NOMO-1 treated with dmso at 0.1 percent for 144 hours (cell line): Measurements from ENCODE around the gene RASSF5.

Experiments
- DNase-seq: peaks from one replicate; lab custom pipeline; 2025; ENCODE audit not compliant: unreplicated experiment; lab: John Stamatoyannopoulos, UW

Gene RASSF5

DNA sequence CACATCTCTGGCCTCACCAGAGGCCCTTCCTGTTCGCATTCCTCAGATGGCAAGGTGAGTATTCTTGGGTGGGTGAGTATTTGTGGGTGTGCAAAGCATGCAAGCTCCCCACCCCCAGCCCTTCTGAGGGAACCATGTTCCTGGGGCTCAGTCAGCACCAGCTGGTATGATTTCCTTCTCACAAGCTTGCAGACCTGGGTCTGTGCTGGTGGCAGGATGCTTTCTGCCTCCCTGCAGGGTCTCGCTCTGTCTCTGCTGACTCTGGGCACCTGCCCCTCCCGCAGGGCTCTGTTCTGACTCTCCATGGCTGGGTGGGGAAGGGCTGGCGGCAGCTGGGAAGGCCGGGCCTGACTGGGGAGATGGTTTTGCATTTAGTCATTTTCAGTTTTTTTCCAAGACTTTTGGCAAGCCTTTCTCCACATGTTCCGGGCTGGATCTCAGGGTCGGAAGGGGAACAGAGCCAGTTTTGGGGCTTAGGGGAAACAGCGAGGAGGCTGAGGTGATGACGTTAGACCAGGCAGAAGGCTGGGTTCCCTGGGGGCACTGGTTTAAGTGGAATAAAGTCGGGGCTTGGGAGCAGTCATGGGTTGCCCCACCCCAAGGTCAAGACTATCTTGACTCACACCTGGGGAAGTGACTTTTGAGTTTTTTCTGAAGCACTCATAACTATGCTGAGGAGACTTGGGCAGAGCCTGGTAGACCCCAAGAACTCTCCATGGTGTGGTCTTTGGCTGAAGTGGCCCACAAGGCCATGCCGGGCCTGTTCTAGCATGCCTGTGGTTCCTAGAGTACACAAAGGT, 6.2 kb downstream of the RASSF5 start:
- no peak for DNase-seq

DNA sequence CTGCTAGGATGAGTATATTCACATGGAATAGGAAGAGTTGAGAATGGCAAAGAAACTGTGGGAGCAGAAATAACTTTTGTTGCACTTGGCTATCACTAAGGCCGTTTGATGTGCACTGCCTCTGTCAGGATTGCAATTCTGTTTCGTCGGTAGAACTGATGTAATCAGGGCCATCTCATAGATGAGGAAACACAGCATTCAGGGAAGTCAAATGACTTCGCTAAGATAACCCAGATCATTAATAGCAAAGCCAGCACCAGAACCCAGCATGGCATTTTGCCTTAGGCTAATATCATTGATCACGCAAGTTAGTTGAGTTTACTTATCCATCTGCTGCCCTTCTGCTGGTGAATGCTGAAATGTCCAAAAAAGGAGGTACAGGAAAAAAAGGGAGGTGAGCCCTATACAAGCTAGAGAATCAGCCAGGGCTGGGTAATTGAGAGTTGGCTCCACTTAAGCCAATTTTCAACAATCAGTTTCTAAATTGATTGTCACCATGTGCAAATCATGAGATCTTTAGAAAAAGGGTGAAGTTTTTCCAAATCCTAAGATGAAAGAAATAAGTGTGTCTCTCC, 7.6 kb downstream of the RASSF5 start:
- DNase-seq, result no peak

DNA sequence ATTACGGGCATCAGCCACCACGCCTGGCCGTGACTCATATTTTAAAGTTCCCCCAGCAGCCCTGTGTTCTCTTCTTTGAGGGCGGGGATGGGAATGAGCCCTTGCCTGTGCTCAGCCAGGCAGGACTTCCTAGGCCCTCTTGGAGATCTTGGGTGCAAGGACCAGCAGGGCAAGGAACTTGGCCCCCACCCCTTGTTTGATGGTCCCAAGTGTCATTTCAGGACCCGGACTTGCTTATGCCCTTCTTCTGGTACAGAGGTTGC, 9.3 kb downstream of the RASSF5 start:
- DNase-seq, result no peak

DNA sequence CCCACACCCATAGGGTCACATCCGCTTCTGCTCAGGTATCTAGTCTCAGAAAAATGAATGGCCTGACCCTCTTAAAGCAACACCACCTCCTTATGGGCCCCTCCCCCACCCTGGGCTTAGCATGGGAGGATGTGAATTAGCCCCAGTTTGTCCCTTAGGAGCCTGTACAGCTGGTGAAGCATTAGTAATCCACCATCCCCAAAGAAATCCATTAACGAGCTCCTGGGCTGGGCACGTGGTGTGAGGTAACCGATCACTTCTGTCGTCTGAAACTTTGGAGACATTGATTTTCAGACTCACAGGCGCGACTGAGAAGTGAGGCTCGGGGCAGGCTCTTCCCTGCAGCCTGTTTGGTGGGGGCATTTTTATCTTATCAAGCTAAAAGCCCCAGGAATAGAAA, 10.5 kb downstream of the RASSF5 start:
- no peak for DNase-seq

DNA sequence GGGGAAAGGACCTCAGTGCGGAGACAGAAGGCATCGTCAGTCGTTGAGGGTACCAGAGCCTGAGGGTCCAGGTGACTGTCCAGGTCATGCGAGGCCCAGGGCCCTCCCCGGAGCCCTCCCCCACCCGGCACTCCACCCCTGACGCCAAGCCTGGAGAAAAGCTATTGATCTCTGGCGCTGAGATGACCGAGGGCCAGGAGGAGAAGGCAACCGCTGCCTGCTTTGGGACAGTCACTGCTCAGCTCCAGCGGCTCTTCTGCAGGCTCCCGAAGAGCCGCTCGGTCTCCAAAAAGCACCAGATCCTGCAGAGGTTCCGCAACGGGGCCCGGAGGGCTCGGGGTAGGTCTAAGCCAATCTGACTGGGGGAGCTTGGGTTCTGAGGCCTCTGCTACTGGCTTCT, 10.9 kb downstream of the RASSF5 start:
- no peak for DNase-seq

DNA sequence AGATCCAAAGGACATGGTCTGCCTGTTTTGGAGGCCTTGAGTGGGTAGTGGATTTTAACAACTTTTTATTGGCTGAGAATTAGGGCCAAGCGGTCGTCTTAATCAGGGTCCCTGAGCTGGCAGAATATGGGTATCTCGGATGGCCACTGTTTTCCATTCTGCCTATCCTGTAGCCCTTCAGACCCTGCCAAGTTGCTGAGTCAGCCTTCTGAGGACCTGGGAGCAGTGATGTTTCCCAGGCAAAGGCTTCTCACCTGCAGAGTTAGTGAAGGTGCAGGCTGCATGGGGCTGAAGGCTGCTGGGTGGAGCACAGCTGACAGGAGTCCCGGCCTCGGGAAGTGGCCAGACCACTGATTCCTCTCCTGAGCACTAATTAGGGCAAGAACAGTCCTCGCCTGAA, 11.4 kb downstream of the RASSF5 start:
- DNase-seq, result no peak

DNA sequence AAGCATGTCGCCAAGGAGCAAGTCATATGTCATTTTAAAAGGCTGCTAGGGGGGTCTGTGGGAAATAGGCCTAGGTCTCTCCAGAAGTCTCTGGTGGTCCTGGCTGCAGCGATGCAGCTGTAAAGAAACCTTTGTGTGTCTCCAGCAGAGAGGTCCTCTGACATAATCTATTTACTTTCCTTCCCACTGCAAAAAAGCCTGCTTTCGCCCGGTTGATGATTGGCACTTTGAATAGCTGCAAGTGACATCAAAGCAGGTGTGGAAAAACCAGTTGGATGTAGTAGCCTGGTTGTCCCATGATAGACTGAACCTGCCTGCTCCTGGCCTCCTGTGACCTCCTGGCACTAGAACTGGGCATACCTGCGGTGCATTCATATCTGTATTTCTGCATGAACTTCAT, 13.8 kb downstream of the RASSF5 start:
- DNase-seq, result no peak

DNA sequence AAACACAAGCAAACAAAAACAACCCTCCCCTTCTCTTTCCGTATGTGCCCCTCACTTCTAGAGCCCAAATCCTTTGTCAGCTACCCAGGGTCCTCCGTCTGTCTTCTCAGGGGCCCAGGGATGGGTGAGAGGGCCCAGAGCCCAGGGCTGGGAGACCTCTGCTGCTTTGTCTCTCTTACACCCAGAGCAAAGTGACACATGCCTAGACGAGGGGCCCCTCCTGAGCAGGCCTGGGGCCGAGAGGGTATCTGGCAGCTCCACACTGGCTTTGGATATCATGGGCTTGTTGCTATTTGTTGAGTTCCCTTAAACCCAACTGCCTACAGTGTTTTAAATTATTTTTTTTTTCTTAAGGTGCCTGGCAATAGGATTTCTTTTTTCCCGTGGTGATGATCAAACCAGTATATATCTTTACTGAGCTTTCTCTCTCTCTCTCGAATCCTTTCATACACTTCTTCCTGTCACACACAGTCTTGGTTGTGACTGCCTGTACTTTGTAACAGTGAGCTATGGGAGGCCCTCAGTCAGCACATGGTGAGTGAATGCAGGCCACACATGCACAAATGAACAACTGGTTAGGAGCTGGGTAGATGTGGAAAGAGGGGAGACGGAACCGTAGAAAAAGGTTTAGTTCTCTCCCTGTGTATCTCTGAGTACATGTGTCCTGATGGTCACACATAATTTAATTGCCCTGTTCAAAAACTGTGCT, 14.5 kb downstream of the RASSF5 start:
- DNase-seq, result no peak

DNA sequence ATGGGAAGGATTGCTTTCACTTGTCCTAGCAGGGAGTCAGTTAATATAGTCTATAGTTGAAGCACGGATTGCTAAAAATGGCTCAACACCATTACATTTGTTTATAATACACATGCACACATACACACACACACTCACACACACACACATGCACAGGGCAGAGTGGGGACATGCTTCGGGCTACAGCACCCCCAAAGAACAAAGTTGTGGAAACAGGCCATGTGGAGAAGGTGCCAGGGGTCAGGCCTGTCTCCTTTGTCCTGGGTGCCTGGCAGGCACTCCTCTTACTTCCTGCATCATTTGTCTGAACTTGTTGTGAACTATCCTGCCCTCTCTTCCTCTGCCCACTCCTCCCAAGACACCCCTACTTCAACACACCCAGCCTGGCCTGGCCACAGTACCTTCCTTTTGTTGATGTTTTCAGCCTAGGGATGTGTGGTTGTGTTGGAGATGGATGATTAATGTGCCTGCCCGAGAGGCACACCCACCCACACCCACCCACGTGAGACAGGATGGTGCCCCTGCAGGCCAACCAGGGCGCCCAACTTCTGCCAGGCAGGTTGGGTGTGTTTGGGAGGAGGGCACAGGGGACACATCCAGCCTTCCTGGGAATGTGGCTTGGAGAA, 17.5 kb downstream of the RASSF5 start:
- no peak for DNase-seq

DNA sequence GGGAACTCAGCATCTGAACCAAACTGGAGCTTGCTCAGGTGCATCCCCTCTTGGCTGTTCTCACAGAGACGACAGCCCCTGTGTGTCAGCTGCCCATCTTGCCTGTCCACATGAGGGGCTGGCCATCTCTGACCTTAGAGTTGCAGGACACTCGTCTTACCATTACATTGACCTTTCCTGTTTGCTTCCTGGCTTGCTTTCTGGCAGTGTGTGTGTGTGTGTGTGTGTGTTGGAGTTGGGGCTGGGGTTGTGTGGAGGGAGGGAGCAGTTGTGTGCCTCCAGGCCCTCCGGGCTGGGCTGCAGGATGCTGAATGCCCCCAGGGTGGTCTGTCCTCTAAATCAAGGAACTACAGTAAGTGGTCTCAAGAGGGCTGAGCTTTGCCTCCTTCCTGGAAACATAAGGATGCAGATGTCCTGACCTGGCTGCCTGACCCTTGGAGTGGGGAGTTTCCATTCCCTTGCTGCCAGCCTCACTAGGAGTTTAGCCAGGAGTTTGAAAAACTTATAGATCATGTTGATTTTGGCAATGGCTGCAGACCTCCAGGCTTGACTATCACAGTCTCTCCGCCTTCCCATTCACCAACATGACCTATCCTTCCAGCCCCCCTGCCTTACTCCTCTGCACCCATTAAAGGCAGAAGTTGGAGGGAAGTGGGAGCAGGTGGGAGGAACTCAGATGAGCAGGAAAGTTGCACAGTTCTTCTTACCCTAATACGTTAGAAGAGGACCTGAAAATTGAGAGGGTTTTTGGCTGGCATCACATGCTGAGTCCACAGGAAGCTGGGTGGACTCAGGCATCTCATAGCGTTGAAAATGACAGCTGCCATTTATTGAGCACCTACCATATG, 19.0 kb downstream of the RASSF5 start:
- no peak for DNase-seq

DNA sequence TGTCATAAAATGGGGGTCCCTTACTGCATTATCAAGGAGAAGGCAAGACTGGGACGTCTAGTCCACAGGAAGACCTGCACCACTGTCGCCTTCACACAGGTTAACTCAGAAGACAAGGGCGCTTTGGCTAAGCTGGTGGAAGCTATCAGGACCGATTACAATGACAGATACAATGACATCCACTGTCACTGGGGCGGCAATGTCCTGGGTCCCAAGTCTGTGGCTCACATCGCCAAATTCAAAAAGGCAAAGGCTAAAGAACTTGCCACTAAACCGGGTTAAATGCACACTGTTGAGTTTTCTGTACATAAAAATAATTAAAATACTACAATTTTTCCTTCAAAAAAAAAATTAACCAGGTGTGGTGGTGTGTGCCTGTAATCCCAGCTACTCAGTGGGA, 22.1 kb downstream of the RASSF5 start:
- no peak for DNase-seq

DNA sequence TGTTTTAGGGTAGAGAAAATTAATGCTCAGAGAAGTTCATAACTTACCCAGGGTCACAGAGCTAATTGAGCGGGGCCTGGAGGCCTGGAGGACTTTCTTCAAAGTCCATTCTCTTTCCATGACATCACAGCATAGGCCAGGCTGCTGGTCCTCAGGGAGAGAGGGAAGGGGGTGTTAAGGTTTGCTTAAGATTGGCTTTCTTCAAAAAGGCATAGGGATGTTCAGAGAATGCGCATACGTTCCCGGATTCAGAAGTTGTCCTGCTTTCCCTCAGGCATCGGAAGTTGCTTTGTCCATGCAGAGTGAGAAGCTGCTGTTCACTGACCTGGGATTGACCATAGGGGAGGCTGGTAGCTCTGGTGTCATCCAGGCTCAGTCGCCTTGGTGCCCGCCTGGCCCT, 25.0 kb downstream of the RASSF5 start:
- no peak for DNase-seq

DNA sequence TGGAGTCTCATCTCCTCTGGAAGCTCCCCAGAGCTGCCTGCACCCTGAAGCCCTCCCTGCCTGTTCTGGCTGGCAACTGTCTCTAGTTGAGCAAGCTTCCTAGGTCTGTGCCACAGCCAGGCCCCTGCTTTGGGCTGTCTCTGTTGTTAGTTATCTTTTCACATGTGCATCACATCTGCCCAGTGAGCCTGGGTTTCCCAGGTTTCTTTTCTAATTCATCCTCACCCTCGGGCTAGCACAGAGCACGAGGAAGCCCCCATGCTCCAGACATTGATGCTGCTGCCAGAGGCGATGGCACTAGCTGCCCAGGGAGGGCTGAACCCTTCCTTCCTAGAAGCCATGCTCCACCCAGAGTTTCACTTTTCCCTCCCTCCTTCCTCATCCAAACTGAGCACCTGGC, 27.2 kb downstream of the RASSF5 start:
- DNase-seq, result no peak

DNA sequence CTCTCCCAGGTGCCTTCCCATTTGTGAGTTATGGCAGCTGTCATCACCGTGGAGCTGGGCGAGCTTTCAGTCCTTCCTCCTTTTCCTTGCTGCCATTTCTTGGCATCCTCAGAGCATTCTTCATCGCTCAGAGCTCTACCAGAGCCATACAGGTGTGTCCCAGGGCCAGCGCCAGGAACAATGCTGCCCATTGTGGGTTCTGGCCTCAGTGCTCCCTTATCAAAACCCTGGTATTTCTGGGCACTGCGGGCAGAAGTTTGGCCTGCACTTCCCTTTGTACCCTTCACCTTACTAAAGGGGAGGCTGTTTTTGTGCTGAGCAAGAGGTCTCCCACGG, 28.5 kb downstream of the RASSF5 start:
- no peak for DNase-seq

DNA sequence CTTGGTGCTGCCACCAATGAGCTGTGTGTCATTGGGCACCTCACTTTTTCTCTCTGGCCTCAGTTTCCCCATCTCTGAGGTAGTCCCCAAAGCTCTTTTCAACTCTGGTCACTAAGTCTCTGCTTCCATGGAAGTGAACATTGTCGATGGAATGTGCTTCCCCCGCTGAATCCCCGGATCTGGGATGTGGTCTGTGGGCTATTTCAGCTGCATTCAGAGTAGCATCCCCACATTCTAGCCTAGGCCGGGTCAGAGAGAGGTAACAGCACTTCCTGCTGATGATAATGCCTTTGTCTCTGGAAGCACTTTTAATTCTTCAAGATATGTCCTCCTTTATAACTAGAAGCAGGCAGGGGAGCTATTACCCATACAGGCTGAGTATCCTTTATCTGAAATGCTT, 29.8 kb downstream of the RASSF5 start:
- no peak for DNase-seq

DNA sequence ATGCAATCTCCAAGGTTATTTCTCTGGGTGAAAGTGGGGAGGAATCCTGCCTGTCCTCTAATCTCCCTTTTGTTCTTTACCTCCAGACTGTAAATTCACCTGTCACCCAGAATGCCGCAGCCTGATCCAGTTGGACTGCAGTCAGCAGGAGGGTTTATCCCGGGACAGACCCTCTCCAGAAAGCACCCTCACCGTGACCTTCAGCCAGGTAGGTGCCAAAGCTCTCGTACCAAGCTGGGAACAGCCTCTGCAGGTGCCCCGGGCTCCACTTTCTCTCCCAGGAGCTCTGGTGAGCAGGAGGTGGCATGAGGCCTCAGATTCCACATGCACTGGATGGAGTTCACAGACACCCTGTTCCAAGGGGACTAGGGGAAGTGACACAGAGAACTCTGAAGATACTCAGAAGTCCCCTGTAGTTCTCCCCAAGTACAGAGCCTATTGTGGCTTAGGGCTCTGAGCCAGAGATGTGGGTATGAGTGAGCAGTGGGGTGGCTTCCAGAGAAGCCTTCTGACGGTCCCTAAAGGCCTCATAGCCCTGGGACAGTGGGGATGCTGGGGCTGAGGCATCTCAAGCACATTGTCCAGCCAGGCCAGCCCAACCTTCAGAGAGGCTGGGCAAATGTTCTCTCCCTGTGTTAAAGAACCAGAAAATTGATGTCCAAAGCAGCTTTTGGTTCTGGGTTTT, 30.9 kb downstream of the RASSF5 start:
- no peak for DNase-seq

DNA sequence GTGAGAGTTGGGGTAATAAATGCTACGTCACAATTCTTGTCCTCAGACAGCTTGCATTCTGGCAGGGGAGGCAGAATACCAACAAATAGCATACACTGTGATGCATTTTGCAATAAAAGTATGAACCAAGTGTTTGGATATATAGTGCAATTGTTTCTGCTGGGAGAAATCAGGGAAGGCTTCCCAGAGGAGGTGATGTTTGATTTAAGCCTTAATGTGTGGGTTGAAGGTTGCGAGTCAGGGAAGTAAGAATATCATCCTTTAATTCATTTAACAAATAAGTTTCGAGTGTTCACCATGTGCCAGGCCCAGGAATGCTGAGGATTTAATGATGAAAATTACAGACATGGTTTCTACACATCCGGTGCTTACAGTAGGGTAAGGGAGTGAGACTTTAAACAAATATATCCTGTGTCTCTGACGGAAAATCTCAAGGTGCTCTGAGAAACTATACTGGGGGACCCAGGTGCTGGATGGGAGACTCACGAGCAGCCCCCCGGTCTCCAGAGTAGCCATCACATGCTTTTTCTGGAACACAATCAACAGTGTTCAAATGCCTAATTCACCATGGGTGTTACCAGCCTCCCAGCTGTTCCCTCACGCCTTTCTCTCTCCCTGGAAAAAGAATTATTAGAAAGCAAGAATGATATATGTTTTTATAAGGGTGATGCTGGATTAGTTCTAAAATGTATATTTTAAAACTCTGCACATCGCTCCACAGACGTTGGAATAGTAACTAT, 31.7 kb downstream of the RASSF5 start:
- no peak for DNase-seq

DNA sequence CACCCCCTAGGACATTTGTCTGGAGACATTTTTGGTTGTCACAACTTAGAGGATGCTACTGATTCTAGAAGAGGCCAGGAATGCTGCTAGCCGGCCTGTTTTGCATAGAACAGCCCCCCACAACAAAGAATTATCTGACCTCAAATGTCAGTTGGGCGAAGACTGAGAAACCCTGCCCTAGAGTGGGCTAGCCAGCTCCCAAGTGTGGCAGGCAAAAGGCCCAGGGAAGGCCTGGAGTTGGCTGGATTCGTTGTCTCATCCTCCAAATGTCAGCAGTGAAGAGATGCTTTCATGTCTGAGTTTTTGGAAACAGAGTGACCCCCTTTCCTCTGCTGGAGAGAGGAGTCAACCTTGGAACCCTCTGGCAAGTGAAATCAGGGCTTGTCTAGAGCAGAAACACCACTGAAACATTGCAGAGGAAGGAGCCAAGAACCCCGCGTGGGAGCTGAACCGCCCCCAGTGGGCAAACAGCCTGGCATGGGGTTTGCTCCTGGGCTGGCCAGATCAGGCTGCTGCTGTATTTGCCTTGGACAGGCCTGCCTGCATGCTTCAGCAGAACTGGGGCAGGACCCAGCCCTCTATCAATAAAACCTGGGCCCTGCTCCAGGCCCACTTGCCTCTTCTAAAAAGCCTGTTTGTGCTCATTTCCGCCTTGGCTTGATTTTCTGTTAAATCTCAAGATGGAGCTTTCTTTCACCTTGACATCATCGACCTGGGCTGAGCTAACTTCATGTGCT, 32.9 kb downstream of the RASSF5 start:
- no peak for DNase-seq

DNA sequence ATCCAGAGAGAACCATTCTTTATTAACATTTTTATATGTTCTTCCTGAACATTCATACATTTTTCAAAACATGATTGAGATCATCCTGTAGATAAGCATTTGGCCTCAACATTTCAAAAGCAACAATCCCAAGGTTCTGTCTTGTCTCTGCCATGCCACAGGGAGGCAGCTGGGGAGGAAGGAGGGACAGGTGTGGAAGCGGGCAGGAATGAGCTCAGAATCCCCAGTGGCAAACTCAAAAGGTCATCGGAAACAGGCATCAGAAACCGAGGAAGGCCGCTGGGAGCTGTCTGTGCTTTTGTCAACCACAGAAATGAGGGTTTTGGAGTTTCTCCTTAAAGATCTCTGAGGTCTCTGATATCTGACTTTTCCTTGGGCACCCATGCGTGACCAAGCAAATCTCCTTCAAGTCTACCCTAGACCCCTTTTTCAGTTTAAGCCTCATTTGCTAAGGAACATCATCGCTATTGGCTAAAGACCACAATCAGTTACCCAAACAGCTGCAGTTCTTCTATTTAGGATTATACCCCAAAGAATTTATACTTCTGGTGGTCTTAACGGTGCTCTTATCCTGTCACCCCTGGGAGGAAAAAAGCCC, 34.0 kb downstream of the RASSF5 start:
- no peak for DNase-seq
